OCI-LY1 (cell line): ENCODE measurements around the gene AIFM3.

Experiments
- H2AFZ ChIP-seq: fragments of 200-600 bp; sonication (generic), shearing (Covaris generic); 2 replicates; pipeline ENCODE4 v1.6.0; 2014; ENCODE audit warnings: antibody characterized with exemption, mild to moderate bottlenecking, low read length
- H3F3A ChIP-seq: fragments of 200-600 bp; sonication (generic), shearing (Covaris generic); 2 replicates; pipeline ENCODE4 v1.6.0; 2014; ENCODE audit warnings: mild to moderate bottlenecking, antibody characterized with exemption, low read length, moderate library complexity; ENCODE audit not compliant: insufficient read depth
- H3K27ac ChIP-seq: fragments of 200-600 bp; sonication (generic); 2 replicates; pipeline ENCODE4 v1.5.1; 2014; ENCODE audit warnings: low read length, mixed run types, mild to moderate bottlenecking, low read depth; ENCODE audit not compliant: poor library complexity, severe bottlenecking
- H3K27me3 ChIP-seq: fragments of 200-600 bp; sonication (generic); 2 replicates; pipeline ENCODE4 v1.6.0; 2014; ENCODE audit warnings: antibody characterized with exemption, mild to moderate bottlenecking, low read length, moderate library complexity; ENCODE audit not compliant: insufficient read depth
- H3K36me3 ChIP-seq: fragments of 200-600 bp; sonication (generic); 2 replicates; pipeline ENCODE4 v1.6.1; 2014; ENCODE audit warnings: mild to moderate bottlenecking, antibody characterized with exemption, low read length, moderate library complexity, mixed read lengths; ENCODE audit not compliant: insufficient read depth
- H3K4me1 ChIP-seq: fragments of 200-600 bp; sonication (generic); 2 replicates; pipeline ENCODE4 v1.5.1; 2014; ENCODE audit warnings: mild to moderate bottlenecking, low read length, moderate library complexity; ENCODE audit not compliant: insufficient read depth, severe bottlenecking
- H3K4me2 ChIP-seq: fragments of 200-600 bp; sonication (generic), shearing (Covaris generic); 2 replicates; pipeline ENCODE4 v1.6.1; 2014; ENCODE audit warnings: low read length
- H3K4me3 ChIP-seq: fragments of 200-600 bp; sonication (generic); 2 replicates; pipeline ENCODE4 v1.5.1; 2014; ENCODE audit warnings: low read length, low read depth, mild to moderate bottlenecking, mixed read lengths; ENCODE audit not compliant: poor library complexity, severe bottlenecking
- H3K79me2 ChIP-seq: fragments of 200-600 bp; shearing (Covaris generic); 2 replicates; pipeline ENCODE4 v1.6.1; 2016; ENCODE audit warnings: mixed run types, low read length, mixed read lengths; ENCODE audit not compliant: insufficient read depth
- H3K9ac ChIP-seq: fragments of 200-600 bp; sonication (generic), shearing (Covaris generic); 2 replicates; pipeline ENCODE4 v1.6.1; 2014; ENCODE audit warnings: mild to moderate bottlenecking, low read length, mixed read lengths
- H3K9me2 ChIP-seq: fragments of 200-600 bp; sonication (generic), shearing (Covaris generic); 2 replicates; pipeline ENCODE4 v1.6.1; 2014; ENCODE audit warnings: low read depth, mild to moderate bottlenecking, low read length, mixed read lengths
- H3K9me3 ChIP-seq: fragments of 200-600 bp; shearing (Covaris generic); 2 replicates; pipeline ENCODE4 v1.6.1; 2014; ENCODE audit warnings: low read length, mixed read lengths
- H4K20me1 ChIP-seq: fragments of 200-600 bp; sonication (generic), shearing (Covaris generic); 2 replicates; pipeline ENCODE4 v1.6.0; 2016; ENCODE audit warnings: mild to moderate bottlenecking, low read length; ENCODE audit not compliant: insufficient read depth
- EZH2 ChIP-seq: fragments of 200-600 bp; sonication (generic), shearing (Covaris generic); IDR thresholded peaks from 2 replicates; pipeline ENCODE4 v1.8.0; 2017; ENCODE audit warnings: borderline replicate concordance, mixed run types, mild to moderate bottlenecking, antibody characterized with exemption, low read length, moderate library complexity, mixed read lengths
- TF ChIP-seq, protein P1 (sequence below): fragments of 200-600 bp; sonication (generic), shearing (Covaris generic); IDR thresholded peaks from 2 replicates; pipeline ENCODE4 v1.5.1; 2017; ENCODE audit warnings: mild to moderate bottlenecking, antibody characterized with exemption, low read length, moderate library complexity, mixed read lengths

The AIFM3 gene

DNA sequence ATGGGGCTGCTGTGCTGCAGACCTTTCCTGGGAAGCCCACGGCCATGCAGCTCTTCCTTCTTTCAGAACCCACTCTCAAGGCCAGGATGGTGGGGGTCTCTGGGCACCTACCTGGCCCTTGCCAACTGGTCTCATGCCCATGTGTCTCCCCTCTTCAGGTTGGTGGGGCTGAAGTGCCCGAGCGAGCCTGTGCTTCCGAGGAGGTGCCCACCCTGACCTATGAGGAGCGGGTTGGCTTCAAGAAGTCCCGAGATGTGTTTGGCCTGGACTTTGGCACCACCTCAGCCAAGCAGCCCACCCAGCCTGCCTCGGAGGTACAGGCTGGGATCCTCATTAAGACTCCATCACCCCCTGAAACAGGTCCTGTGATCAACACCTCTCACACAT is 25.0 kb downstream of the AIFM3 start:
- peaks cover 20% of the 10 kb centered on the region; the same call in 1 of the 2 replicates for H3K36me3 ChIP-seq
- H3K9me3 ChIP-seq, result no peaks in the 10 kb centered on the region

DNA sequence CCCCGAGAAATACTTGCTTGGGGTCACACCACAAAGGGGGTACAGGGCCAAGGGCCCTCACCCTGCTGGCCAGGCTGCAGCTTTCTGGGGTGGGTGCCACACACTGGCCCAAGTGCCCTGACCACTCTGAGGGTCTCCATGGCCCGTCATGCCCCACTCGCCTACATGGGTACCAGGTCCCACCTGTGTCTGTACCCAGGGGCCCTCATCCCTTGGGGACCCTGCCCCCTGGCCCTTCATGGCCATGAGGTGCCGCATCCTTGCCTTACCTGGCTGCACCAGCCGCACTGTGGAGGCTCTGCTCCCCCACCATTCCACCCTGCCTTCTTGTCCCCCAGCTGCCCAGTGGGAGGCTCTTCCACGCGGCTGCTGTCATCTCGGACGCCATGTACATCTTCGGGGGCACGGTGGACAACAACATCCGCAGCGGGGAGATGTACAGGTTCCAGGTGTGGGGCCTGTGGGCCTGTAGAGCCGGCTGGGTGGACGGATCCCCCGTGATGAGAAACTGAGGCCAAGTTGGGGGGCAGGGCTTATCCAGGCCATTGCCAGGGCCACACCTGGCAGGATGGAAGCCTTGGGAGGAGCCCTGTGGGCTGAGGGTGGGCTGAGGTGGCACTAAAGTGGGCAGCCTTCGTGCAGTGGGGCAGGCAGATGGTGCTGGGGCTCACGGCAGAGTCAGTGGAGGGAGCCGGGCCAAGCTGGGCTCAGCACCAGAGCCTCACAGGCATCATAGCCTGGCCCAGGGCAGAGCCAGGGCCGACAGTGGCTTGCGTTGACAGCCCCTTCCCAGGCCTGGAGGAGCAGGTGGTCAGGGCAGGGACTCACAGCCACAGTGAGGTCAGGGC is 25.6 kb downstream of the AIFM3 start:
- no peaks in the 10 kb centered on the region for H3K27me3 ChIP-seq
- no peaks in the 10 kb centered on the region for H3K9me3 ChIP-seq
- H3K4me3 ChIP-seq, result no peak overlapping the region
- H3K4me1 ChIP-seq, result no peaks in the 10 kb centered on the region
- no peaks in the 10 kb centered on the region for H4K20me1 ChIP-seq
- no peaks in the 10 kb centered on the region for H3K9me2 ChIP-seq
- no peak overlapping the region for H3K9ac ChIP-seq
- H3K27ac ChIP-seq, result no peak overlapping the region
- H3K79me2 ChIP-seq, result no peaks in the 10 kb centered on the region
- H2AFZ ChIP-seq, result no peak overlapping the region
- H3F3A ChIP-seq, result no peaks in the 10 kb centered on the region
- H3K4me2 ChIP-seq, result no peak overlapping the region
- peaks cover 22% of the 10 kb centered on the region; the same call in 1 of the 2 replicates for H3K36me3 ChIP-seq
- TF ChIP-seq EZH2, result no peak
- TF ChIP-seq, protein P1, sequence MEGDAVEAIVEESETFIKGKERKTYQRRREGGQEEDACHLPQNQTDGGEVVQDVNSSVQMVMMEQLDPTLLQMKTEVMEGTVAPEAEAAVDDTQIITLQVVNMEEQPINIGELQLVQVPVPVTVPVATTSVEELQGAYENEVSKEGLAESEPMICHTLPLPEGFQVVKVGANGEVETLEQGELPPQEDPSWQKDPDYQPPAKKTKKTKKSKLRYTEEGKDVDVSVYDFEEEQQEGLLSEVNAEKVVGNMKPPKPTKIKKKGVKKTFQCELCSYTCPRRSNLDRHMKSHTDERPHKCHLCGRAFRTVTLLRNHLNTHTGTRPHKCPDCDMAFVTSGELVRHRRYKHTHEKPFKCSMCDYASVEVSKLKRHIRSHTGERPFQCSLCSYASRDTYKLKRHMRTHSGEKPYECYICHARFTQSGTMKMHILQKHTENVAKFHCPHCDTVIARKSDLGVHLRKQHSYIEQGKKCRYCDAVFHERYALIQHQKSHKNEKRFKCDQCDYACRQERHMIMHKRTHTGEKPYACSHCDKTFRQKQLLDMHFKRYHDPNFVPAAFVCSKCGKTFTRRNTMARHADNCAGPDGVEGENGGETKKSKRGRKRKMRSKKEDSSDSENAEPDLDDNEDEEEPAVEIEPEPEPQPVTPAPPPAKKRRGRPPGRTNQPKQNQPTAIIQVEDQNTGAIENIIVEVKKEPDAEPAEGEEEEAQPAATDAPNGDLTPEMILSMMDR, result no peak

More for the DNA sequence above, 25.0 kb downstream of the AIFM3 start:
- Histone ChIP-seq H3K4me1 (no peaks in the 10 kb centered on the region), H3K79me2 (no peaks in the 10 kb centered on the region), H3K4me2 (no peak overlapping the region), H3K27me3 (no peaks in the 10 kb centered on the region), H3K9ac (no peak overlapping the region), H3K27ac (no peak overlapping the region), H3K4me3 (no peak overlapping the region), H4K20me1 (no peaks in the 10 kb centered on the region), H3F3A (no peaks in the 10 kb centered on the region), H2AFZ (no peak overlapping the region), H3K9me2 (no peaks in the 10 kb centered on the region)
- no peak for TF ChIP-seq EZH2
- TF ChIP-seq, protein P1, result no peak

DNA sequence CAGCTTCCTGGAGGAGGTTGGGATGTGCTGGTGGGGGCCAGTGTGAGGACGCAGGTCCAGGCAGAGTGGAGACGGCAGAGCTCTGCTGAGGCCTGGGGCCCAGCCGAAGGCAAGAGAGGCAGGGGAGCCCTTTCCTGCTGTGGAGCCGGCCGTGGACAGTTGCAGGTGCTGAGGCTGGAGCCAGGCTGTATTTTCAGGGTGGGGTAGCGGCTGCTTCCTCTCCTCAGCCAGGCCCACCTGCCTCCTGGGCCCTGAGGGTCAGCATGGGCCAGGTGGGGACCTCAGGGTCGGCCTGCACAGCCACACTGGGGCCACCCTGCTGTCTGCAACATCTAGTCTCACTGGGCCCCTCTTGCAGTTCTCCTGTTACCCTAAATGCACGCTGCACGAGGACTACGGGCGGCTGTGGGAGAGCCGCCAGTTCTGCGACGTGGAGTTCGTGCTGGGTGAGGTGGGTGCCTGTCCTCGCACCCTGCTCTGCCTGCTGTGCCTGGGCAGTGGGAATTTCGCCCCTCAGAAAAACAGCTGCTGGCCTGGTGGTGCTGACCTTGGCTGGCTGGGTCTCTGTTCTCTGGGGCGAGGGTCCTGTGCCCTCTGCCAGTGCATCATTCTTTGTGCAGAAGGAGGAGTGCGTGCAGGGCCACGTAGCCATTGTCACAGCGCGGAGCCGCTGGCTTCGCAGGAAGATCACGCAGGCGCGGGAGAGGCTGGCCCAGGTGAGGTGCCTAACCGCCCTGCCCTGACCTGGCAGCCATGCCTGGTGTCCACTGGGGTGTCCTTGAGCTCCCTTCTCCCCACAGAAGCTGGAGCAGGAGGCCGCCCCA is 26.5 kb downstream of the AIFM3 start:
- Histone ChIP-seq H3K36me3 (peaks cover 25% of the 10 kb centered on the region; the same call in 1 of the 2 replicates), H2AFZ (no peak overlapping the region), H3K4me2 (no peak overlapping the region), H4K20me1 (no peaks in the 10 kb centered on the region), H3K9me2 (no peaks in the 10 kb centered on the region), H3K79me2 (no peaks in the 10 kb centered on the region), H3K4me3 (no peak overlapping the region), H3K27me3 (no peaks in the 10 kb centered on the region), H3K27ac (no peak overlapping the region), H3K9ac (no peak overlapping the region), H3K4me1 (no peaks in the 10 kb centered on the region), H3K9me3 (no peaks in the 10 kb centered on the region), H3F3A (no peaks in the 10 kb centered on the region)
- TF ChIP-seq, protein P1, result no peak
- no peak for TF ChIP-seq EZH2
